Measurements from ENCODE around the gene EXOC3. TPM values are rescaled to one million over a fixed set of nuclear protein-coding genes. Genes with fewer than 3 reads are reported as not detected.

EXOC3 gene
- total RNA-seq, 1 donor from 2014 or later, result 19.2 TPM

DNA sequence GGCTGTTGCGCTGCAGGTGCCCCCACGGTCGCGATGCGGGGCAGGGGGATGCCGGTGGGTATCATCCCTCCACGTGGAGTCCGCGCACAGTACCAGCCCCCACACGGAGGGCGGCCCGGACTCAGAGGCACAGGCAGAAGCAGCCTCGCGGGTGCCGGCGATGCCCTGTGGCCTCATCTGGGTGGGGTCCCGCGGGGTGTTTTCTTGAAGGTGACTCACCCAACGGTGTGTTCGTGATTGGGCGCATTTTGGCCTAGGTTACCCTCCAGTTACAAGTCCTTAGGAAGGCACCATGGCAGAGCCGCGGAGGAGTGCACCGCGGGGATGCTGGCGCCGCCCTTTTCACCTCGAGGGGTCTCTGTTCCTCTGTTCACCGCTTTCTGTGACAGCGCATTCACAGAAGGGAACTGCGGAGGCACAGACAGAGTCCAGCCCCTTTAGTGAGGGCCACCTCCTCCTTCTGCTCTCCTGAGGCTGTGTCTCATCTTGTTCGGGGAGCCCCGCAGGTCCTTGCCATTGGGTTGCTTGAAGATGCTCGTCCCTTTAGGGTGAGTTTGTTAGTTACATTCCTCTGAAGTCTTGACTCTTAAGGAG lies 21.6 kb upstream of the EXOC3 start:
- Mint-ChIP-seq H3K27me3 (ENCODE audit: insufficient read depth, low read depth) (peaks cover 24% of the 10 kb centered on the region), H3K27ac (no peak overlapping the region), H3K4me1 (peaks cover 28% of the 10 kb centered on the region), H3K9me3 (peaks cover 2% of the 10 kb centered on the region), H3K36me3 (no peaks in the 10 kb centered on the region), H3K4me3 (no peak overlapping the region)
- no peak for DNase-seq (ENCODE audit: low spot score)
- Histone ChIP-seq H3K4me3 (no peak overlapping the region), H3K4me2 (no peak overlapping the region), H3K9ac (no peak overlapping the region), H3K27me3 (no peaks in the 10 kb centered on the region), H3K4me1 (no peaks in the 10 kb centered on the region), H3K36me3 (no peaks in the 10 kb centered on the region), H3K79me2 (ENCODE audit: low read depth) (no peaks in the 10 kb centered on the region), H2AFZ (replicated peaks) (no peak overlapping the region), H3F3A (ENCODE audit: low read depth) (no peaks in the 10 kb centered on the region), H3K9me3 (ENCODE audit: low read depth) (no peaks in the 10 kb centered on the region), H4K20me1 (ENCODE audit: low read depth) (no peaks in the 10 kb centered on the region), H3K27ac (no peak overlapping the region)
- TF ChIP-seq EZH2phosphoT487 (IDR thresholded peaks at IDR 0.05) (no peak), EZH2 (IDR thresholded peaks at IDR 0.05) (no peak)
- TF ChIP-seq, protein P1, sequence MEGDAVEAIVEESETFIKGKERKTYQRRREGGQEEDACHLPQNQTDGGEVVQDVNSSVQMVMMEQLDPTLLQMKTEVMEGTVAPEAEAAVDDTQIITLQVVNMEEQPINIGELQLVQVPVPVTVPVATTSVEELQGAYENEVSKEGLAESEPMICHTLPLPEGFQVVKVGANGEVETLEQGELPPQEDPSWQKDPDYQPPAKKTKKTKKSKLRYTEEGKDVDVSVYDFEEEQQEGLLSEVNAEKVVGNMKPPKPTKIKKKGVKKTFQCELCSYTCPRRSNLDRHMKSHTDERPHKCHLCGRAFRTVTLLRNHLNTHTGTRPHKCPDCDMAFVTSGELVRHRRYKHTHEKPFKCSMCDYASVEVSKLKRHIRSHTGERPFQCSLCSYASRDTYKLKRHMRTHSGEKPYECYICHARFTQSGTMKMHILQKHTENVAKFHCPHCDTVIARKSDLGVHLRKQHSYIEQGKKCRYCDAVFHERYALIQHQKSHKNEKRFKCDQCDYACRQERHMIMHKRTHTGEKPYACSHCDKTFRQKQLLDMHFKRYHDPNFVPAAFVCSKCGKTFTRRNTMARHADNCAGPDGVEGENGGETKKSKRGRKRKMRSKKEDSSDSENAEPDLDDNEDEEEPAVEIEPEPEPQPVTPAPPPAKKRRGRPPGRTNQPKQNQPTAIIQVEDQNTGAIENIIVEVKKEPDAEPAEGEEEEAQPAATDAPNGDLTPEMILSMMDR (IDR thresholded peaks at IDR 0.05), result no peak

DNA sequence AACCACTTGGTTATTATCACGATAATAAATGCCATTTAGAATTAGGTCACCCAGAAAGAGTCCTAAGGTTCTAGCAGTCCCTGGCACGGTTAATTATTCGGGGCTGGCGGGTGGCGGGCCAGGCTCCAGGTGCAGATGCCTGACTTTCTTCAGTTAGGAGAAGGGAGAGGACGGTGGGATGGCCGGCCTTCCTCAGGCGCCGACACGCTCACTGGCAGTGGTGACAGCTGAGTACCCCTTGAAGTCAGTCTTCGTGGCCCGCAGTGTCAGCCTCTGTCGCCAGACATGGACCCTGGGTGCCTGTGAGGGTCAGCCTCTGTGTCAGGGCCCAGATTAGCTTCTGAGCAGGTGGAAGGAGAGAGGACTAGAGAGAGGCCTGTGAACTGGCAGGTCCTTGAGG lies 21.1 kb upstream of the EXOC3 start:
- TF ChIP-seq, protein P1 (IDR thresholded peaks at IDR 0.05), result no peak
- TF ChIP-seq EZH2 (IDR thresholded peaks at IDR 0.05), result no peak
- no peak for DNase-seq (ENCODE audit: low spot score)
- no peaks in the 10 kb centered on the region for H3K79me2 ChIP-seq (ENCODE audit: low read depth)
- no peaks in the 10 kb centered on the region for H3K36me3 ChIP-seq
- no peaks in the 10 kb centered on the region for H3K9me3 ChIP-seq (ENCODE audit: low read depth)
- H3K27ac Mint-ChIP-seq, result no peak overlapping the region
- H3K9me3 Mint-ChIP-seq, result peaks cover 2% of the 10 kb centered on the region
- H3K4me1 ChIP-seq, result no peaks in the 10 kb centered on the region
- no peaks in the 10 kb centered on the region for H3K36me3 Mint-ChIP-seq
- no peak overlapping the region for H3K4me2 ChIP-seq
- no peaks in the 10 kb centered on the region for H3K27me3 ChIP-seq
- H3K27ac ChIP-seq, result no peak overlapping the region
- no peak overlapping the region for H2AFZ ChIP-seq (replicated peaks)
- H3K4me1 Mint-ChIP-seq, result peaks cover 23% of the 10 kb centered on the region
- H4K20me1 ChIP-seq (ENCODE audit: low read depth), result no peaks in the 10 kb centered on the region
- H3K9ac ChIP-seq, result no peak overlapping the region
- H3F3A ChIP-seq (ENCODE audit: low read depth), result no peaks in the 10 kb centered on the region
- H3K27me3 Mint-ChIP-seq (ENCODE audit: insufficient read depth, low read depth), result peaks cover 22% of the 10 kb centered on the region
- H3K4me3 ChIP-seq, result no peak overlapping the region
- no peak overlapping the region for H3K4me3 Mint-ChIP-seq

DNA sequence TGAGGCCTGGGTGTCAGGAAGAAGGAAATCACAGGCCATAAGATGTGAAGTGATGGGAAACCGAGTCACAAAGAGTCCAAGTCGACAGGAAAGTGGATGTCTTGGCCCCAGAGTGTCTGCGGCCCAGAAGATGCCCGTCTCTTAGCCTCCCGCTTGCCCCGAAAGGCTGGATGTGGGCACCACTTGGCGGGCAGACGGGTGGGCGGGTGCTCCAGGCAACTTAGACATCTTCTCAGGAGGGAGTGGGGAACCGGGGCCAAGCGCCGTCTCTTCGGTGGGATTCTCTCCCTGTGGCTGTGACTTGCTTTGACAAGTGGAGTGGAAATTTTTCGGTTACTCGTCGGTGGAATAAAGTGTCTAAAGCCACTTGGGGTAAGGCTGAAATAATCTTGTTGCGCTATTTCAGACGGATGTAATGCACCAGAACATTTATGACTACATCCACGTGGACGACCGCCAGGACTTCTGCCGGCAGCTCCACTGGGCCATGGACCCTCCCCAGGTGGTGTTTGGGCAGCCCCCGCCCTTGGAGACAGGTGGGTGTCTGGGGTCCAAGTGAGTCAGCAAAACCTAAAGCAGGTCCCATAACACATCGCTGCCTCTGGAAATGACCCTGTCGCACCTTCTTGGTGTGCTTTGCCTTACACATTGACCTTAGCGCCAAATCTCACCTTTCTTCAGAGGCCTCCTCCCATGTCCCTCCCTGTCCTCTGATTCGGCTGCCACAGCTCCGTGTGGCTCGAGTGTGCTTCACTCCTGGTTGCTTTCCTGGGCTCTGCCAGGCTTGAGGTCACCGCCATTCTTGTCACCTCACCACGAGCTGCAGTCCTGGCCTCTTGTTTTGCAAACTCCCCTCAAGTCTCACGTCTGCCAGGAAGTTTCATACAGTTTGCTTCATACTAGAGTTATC lies 20.4 kb upstream of the EXOC3 start:
- Histone ChIP-seq H3K27me3 (no peaks in the 10 kb centered on the region), H3K4me3 (no peak overlapping the region), H3K4me1 (no peaks in the 10 kb centered on the region), H3F3A (ENCODE audit: low read depth) (no peaks in the 10 kb centered on the region), H4K20me1 (ENCODE audit: low read depth) (no peaks in the 10 kb centered on the region), H3K9me3 (ENCODE audit: low read depth) (no peaks in the 10 kb centered on the region), H3K9ac (no peak overlapping the region), H2AFZ (replicated peaks) (no peak overlapping the region), H3K79me2 (ENCODE audit: low read depth) (no peaks in the 10 kb centered on the region), H3K27ac (no peak overlapping the region), H3K4me2 (no peak overlapping the region), H3K36me3 (no peaks in the 10 kb centered on the region)
- Mint-ChIP-seq H3K27ac (no peak overlapping the region), H3K36me3 (no peaks in the 10 kb centered on the region), H3K9me3 (peaks cover 2% of the 10 kb centered on the region), H3K4me3 (no peak overlapping the region), H3K27me3 (ENCODE audit: insufficient read depth, low read depth) (peaks cover 22% of the 10 kb centered on the region), H3K4me1 (peaks cover 17% of the 10 kb centered on the region)
- DNase-seq (ENCODE audit: low spot score), result no peak
- TF ChIP-seq EZH2phosphoT487 (IDR thresholded peaks at IDR 0.05) (no peak), EZH2 (IDR thresholded peaks at IDR 0.05) (no peak)
- TF ChIP-seq, protein P1 (IDR thresholded peaks at IDR 0.05), result no peak

All from neural progenitor cell (in vitro differentiated cells).